GM13977 (cell line): ENCODE results near the gene FBXO34.
"Not testable (repeated sequence)": the region's sequence is repeated elsewhere in the genome, so short reads cannot be mapped to it uniquely, and the experiment has no call there.

Experiments used
- DNase-seq: peaks from one replicate; pipeline ENCODE4 v3.0.0; 2012; ENCODE audit warnings: low spot score
- in situ Hi-C: fragments of 300-500 bp; cut with MboI; formaldehyde crosslinking; loops from one replicate; pipeline ENCODE4 v1.12.0; 2022; ENCODE audit warnings: low sequenced_read_pairs, low pct_unique_long_range_greater_than_20kb, mixed read lengths, inconsistent platforms; ENCODE audit not compliant: unreplicated experiment
- TF ChIP-seq, protein P1 (sequence below): IDR thresholded peaks from 2 replicates; pipeline ENCODE4 v1.5.1; 2012; ENCODE audit warnings: mild to moderate bottlenecking, control low read depth; ENCODE audit not compliant: insufficient read depth; ENCODE audit errors: extremely low read depth, missing control alignments

Gene FBXO34

DNA sequence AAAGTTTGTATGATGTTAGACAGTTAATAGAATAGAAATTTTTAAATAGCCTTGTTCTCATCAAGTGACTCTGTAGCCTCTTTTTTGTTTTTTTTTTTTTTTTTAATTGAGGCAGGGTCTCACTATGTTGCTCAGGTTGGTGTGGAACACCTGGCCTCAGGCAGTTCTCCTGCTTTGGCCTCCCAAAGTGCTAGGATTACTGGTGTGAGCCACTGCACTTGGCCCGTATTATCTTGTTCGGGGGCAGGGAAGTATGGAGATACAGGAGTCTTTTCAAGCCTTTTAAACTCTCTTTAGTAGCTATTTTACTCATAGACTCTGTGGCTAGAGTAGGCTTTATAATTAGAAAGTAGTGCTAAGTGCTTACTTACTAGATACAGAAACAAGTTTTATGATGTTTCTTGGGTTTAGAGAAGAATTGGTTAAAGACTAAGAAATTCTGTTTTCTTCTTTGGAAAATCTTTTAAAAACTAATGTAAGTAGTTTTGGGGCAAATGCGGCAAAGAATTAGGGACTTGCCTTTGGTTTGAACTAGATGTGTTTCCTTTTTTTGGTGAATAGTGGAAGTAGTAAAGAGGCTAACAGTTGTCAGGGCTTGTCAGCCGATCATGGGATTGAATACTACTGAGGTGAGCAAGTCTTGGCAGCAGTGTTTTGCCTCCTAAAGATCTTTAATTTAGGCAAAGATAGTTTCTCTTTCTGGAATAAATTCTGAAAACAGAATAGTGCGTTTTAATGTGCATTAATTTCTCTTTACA is 31.3 kb downstream of the FBXO34 start:
- in situ Hi-C loops = no loop called here
- TF ChIP-seq, protein P1, sequence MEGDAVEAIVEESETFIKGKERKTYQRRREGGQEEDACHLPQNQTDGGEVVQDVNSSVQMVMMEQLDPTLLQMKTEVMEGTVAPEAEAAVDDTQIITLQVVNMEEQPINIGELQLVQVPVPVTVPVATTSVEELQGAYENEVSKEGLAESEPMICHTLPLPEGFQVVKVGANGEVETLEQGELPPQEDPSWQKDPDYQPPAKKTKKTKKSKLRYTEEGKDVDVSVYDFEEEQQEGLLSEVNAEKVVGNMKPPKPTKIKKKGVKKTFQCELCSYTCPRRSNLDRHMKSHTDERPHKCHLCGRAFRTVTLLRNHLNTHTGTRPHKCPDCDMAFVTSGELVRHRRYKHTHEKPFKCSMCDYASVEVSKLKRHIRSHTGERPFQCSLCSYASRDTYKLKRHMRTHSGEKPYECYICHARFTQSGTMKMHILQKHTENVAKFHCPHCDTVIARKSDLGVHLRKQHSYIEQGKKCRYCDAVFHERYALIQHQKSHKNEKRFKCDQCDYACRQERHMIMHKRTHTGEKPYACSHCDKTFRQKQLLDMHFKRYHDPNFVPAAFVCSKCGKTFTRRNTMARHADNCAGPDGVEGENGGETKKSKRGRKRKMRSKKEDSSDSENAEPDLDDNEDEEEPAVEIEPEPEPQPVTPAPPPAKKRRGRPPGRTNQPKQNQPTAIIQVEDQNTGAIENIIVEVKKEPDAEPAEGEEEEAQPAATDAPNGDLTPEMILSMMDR = no peak
- DNase-seq = no peak

DNA sequence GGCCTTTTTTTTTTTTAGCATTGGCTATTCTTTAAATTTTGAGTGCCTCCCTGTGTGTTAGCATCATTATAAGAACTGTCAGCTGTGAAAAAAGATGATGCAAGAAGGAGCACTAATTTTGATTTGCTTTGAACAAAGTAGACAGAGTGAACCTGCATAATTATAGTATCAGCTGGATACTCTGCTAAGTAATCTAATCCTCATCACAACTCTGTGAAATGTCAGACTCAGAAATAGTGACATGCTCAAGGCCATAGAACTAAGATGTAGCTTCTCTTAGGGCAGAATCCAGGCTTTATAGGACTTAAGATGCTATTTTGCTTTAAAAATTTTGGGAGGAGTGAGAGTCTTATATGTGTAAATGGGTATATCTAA is 31.9 kb downstream of the FBXO34 start:
- in situ Hi-C loops = no loop called here
- TF ChIP-seq, protein P1 = no peak
- DNase-seq = no peak

DNA sequence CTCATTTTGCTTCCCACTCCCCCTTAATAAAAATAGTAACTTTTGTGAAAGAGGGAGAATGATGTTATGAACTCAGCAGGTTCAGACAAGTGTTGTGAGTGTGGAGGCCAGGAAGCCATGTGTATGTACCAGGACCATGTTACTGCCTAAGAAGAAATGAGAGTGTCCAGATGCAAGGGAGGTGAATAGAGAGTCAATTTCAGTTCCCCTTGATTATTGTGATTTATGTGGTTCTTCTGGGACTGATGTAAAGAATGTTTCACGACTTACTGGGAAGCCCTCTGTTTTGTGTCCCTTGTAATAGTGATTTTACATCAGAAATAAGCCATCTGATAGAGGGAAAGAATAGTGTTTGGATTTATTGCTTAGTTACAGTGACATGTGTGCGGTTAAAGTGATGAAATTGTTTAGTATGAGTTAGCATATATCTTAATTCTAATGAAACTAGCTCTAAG is 32.5 kb downstream of the FBXO34 start:
- TF ChIP-seq, protein P1 = no peak
- DNase-seq = no peak
- in situ Hi-C loops = no loop called here

DNA sequence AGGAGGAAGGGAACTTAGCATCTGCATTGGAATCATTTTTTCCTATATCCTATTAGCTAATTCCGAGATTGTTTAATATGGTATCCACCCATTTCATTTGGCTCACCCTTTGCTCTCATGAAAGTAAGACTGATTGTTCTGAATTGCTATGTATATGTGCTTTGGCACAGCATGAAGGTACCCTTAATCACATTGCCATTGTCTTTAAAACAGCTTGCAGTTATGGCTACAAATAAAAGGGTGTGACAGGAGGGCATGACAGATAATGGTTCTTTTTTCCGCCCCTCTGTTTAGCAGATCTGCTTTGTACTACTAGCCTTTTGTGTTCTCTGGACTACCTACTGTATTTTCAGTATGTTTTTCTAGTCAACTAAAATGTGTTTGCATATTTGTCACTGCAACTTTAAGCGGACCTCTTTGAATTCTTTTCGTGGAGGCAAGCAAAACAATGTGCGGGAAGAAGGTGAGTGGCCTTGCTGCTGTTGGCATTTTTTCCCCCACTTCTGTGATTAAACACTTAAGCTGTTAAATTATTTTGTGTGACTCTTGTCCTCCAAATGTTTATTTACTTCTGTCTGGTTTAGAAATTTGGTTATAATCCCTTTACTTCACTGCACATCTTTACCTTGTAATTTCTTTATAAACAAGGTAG is 35.8 kb downstream of the FBXO34 start:
- DNase-seq = no peak
- in situ Hi-C loops = no loop called here
- TF ChIP-seq, protein P1 = no peak

DNA sequence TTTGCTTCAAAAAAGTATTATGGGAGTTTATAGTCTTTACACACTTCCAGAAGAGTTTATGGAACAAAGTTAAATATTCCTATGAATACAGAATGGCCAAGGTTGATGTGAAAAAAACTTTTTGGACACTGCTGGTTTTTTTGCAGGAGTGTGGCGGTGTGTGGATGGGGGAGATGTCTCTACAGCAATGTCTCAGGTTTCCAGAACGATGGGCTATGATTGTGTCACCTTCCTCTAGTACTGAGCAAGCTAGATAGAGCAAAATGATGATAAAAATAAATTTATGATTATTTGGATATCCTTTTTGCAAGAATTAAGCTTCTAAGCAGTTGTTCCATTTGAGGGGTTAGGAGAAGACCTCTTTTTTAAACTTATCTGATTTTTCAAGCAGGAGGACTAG is 37.9 kb downstream of the FBXO34 start:
- DNase-seq = no peak
- TF ChIP-seq, protein P1 = no peak
- in situ Hi-C loops = no loop called here

DNA sequence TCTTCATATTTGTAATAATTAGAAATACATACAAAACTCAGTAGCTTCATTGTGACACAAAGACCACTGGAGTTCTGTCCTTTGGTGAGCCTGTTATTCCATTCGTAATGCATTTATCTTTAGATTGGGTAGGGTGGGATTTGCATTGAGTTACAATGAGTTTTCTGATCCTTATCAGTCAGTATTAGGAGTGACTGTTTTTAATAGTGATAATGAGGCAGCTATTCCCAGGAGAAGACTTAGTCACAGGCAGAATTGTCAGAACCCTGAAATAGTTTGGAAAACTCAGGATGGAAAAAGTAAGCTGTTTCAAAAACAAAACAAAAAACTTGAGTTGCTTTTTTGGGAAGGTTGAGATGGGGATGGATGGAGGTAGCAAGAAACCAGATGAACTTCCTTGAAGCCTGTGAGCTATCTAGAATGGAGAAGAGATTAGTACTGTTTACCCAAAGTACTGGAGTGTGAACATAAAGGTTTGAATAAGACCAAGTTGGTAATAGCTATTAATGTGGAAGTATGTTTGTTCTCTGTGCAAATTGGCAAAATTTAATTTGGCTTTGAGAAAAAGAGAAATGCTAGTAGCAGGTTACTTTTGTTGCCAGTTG is 38.6 kb downstream of the FBXO34 start:
- TF ChIP-seq, protein P1 = no peak
- in situ Hi-C loops = no loop called here
- no peak for DNase-seq

DNA sequence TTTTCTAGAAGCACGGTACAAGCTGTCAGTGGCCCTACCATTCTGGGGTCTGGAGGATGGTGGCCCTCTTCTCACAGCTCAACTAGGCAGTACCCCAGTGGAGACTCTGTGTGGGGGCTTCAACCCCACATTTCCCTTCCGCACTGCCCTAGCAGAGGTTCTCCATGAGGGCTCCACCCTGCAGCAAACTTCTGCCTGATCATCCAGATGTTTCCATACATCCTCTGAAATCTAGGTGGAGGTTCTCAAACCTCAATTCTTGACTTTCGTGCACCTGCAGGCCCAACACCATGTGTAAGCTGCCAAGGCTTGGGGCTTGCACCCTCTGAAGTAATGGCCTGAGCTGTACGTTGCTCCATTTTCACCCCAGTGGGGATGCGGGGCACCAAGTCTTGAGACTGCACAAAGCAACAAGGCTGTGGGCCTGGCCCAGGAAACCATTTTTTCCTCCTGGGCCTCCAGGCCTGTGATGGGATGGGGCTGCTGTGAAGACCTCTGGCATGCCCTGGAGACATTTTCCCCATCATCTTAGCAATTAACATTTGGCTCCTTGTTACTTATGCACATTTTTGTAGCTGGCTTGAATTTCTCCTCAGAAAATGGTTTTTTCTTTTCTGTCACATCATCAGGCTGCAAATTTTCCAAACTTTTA is 41.3 kb downstream of the FBXO34 start:
- in situ Hi-C loops, DNase-seq: not testable (repeated sequence)
